Mesenteric fat pad (tissue), 1 donor: Measurements from ENCODE around the gene ESRRA. TPM values are rescaled to one million over a fixed set of nuclear protein-coding genes. Genes with fewer than 3 reads are reported as not detected.

ENCODE experiments used
- DNase-seq: peaks from one replicate; pipeline ENCODE4 v3.0.0-alpha.2; 2020; ENCODE audit warnings: low spot score
- total RNA-seq: library from RNA; stranded (reverse); fragmentation: NEBNext Ultra II Directional; extraction: Animal tissue kit (Norgen Biotek cat#: 25700); gene quantifications from one replicate; pipeline ENCODE4 v1.2.1, GENCODE V29; 2021
- donor health status: DM: yes; HTN: yes; CAD: no.

ESRRA gene
- total RNA-seq, 1 donor from 2014 or later: 56.9 TPM

- DNase-seq: peak; percentile 99
Observed at GRCh38 chr11:64269540-64270220, 35.6 kb upstream of the ESRRA start.

DNA sequence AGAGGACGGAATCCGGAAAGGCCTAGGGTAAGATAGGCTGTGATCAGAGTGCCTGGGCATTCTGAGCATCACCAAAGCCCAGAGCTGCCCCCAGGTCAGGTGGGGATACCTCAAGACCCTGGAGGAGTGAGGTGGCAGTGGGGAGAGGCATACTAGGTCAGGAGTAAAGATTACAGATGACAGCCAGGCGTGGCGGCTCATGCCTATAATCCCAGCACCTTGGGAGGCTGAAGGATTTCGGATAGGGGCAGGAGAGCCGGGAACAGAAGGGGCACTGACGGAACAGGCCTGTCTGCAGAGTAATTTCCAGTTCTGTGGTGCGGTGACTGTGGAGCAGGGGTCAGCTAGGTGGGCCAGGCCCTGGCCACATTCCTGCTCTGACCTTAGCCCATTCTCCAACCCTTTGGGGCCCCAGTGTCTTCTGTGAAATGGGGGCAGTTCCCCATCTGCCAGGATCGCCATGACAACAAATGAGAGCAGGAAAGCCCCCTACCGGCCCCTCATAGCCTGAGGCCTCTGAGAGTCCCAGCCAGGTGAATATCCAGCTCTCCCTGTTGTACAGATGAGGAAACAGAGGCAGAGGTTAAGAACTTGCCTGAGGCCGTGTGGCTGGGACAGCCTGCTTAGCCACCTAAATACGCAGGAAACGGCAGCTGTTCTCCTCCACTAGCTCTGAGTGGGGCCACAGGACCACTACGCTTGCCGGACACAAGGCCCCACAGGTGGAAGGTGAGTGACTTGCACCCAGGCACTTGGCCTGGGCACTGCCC lies 30.1 kb upstream of the ESRRA start:
- no peak for DNase-seq

DNA sequence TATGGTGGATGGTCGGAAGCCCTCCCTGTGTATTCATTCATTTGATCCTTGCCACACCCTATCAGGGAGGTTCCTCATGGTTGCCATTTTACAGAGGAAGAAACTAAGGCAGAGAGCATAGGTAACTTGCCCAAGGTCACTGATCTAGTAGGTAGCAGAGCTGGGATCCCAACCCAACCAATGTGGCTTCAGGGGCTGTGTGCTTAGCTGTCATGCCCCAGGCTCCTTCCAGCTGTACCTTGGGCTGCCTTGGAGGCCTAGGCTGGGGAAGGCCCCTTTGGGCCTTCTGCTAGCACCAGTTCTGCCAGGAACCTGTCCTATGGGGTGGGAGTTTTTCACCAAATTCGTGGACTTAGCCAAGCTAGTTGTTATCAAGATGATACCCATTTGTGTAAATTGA lies 29.5 kb upstream of the ESRRA start:
- DNase-seq: no peak

DNA sequence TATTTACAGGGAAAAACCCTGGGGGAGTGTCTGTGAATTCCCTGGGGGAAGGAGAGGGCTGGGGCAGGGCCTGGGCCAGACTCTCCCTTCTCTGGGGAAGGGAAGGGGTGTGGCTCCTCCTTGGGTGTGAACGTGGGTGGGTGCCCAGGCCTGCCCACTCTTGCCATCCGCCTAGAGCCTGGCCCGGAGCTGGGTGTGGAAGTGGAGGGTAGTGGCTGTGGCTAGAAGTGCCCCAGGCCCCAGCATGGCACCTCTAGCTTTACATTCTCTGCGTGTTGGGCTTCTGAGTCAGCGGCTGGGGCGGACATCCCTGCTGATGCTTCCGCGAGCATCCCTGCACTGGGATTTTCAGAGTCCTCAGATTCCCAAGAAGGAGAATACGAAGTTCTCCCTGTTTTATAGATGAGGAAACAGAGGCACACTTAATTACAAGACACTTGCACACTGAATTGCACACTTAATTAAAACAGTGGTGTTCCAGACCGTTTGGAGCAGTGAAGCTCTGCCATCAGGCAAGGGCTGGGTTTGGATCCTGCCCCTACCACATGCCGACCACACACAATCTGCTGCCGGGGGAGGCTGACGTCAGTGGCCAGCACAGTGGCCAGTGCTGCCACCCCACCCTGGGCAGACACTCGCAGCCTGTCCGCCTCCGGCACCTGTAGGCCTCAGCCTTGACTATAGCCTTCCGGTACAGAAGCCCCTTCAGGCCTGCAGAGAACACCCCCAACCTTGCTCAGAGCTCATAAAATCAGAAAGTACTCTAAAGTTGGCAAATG lies 28.5 kb upstream of the ESRRA start:
- no peak for DNase-seq

DNA sequence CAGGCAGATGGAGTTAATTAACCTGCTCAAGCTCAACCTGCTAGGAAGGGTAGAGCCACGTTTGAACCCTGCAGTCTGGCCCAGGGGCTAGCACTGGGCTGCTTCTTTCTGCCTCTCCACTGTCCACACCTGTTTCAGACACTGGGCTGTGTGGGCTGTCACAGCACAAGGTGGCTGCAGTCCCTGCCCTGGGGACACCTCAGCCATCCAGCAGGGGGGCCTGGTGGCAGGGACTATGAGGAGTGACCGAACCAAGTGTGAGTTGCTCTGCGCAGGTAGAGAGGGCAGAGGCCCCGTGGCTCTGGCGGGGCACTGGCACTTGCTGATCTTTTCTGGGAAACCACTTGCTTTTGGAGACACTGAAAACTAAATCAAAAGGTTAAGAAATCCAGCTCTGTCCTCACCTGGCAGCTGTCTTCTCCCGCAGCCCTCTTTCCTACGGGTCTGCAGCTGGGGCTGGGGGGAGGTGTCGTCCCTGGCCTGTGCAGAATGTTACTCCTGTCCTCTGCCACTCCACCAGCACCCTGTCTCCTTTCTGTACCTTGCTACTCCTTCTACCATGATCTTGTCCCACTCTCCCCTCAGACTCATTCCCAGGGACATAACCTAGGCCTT lies 26.6 kb upstream of the ESRRA start:
- DNase-seq: no peak

- no peak for DNase-seq
Observed at GRCh38 chr11:64281957-64282770, 23.2 kb upstream of the ESRRA start.

- no peak for DNase-seq
Observed at GRCh38 chr11:64283092-64283491, 22.2 kb upstream of the ESRRA start.

DNA sequence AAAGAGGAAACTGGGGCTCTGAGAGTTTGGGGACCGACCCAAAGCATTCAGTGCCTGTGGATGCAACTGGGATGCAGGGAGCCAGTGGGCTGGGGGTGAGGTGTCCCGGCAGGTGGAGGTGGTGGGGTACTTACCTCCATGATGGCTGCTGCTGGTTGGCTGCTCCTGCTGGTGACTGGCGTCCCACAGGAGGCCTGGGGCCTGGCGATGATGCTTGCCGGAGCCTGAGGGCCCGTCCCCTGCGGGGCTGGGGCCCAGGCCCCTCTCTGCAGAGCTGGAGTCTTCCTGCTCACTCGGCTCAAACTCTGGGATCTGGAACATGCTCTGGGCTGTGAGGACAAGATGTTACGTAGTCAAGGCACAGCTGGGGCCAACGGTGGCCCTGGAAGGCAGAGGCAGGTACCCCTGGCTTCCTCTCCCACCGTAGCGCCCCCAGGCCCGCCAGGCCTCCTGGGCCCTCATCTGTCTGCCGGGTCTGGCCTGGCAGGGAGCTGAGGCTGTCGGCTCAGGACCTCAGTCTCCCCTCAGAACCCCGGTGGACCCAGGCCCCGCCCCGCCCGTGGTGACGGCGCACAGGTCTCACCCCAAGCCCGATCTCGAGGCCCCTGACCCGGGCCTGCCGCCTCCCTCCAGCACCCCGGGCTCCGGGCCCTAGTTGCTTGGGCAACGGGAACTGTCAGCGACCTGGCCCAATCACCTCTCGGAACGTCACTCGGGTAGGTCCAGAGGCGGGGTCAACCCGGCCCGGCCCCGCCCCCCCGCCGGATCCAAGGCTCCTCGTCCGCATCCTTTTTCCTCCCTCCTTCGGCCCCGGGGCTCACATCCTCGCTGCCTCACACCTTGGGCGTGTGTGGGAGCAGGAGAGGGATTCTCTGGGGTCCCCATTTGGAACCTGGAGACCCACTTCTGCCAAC lies 21.0 kb upstream of the ESRRA start, which contains the start of gene BAD:
Gene BAD, minus strand, starts transcription at position 618 of the 914 bp plus-strand sequence. Its CDS starts 297 bp downstream, at position 321.
- peak; percentile 98 for DNase-seq

- peak; percentile 97 for DNase-seq
Observed at GRCh38 chr11:64284962-64285884, 20.1 kb upstream of the ESRRA start, which contains the start of gene GPR137. GPR137 (plus strand) TSS chr11:64285848; CDS start chr11:64286525, 677 bp downstream.

GRCh38 chr11:64285885-64286800 lies 19.2 kb upstream of the ESRRA start:
- DNase-seq: no peak

DNA sequence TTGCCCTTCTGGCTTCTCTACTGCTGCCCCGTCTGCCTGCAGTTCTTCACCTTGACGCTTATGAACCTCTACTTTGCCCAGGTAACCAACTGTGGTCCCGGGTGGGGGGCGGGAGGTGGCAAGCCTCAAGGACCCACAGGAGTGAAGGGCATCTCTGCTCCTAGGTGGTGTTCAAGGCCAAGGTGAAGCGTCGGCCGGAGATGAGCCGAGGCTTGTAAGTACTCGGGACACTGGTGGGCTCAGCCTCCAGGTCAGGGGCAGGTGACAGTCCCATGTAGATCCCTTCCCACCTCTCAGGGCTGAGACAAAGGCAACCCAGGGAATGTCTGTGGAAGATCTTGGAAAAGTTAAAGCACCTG lies 18.5 kb upstream of the ESRRA start:
- no peak for DNase-seq

GRCh38 chr11:64287676-64288352 lies 17.5 kb upstream of the ESRRA start:
- DNase-seq: no peak

DNA sequence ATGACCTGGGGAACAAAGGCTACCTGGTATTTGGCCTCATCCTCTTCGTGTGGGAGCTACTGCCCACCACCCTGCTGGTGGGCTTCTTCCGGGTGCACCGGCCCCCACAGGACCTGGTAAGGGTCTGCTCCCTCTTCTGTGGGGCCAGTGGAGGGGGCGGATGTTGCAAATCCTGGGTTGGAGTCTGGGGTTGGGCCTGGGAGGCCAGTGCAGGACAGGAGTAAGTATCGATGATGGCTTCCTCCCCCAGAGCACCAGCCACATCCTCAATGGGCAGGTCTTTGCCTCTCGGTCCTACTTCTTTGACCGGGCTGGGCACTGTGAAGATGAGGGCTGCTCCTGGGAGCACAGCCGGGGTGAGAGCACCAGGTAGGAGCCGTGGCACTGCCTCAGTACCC lies 17.0 kb upstream of the ESRRA start:
- DNase-seq: no peak

DNA sequence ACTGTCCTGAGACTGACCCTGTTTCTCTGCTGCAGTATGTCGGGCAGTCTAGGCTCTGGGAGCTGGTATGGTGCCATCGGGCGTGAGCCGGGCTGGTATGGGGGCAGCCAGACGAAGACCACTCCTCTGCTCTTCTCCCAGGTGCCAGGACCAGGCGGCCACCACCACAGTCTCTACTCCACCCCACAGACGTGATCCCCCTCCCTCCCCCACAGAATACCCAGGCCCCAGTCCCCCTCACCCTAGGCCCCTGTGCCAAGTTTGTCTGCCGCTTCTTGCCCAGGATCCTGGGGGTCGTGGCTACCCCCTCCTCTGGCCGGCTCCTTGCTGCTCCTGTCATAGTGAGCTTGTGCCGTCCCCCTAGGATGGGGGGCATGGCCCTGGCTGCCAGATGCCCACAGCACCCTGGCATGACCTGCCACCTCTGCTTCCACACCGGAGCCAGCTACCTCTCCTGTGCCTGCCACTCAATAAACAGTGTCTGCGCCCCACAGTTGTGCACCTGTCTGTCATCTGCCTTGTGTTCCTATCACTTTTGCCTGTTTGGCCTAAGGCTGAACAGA lies 16.2 kb upstream of the ESRRA start:
- DNase-seq: no peak

DNA sequence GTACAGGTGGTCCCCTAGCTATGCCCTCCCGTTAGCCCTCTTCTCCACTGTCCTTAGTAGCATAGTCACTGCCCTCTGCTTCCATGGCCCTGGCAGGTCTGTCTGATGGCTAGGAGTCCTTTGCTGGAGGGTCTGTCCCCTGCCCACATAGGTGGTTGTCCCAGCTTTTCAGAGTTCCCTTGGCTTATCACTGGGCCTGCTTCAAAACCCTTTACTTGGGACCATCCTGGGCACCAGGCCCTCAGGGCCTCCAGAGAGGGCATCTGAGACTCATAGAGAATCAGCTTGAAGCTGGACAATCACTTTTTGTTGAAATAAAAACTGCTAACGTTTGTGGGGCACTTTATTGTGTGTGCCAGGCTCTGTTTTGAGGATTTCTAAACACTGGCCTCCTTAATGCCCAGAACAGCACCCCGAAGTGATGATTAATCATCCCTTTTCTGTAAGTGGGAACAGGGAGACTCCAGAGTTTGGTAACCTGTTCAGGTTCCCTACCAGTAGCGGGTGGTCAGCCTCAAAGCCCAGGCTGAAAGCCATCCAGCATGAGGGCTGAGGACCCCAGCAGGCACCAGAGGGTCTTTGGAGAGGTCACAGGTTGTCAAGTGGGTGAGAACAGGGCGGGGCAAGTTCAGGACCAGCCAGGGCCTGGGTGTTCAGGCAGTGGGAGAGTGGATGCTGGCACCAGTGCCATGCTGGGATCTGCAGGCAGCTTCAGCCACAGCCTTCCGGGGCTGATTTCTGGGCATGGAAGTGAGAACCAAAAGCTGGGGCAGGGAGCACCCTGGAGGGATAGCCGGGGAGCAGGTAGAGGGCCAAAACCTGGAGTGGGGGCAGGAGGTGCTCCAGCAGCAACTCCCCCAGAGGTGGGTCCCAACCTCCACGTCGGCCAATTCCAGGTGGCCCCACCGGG lies 14.7 kb upstream of the ESRRA start:
- DNase-seq: no peak
